Activated T-helper 17 cell treated with anti-CD3 and anti-CD28 coated beads, Interleukin-2, amount 50 U/mL, for 72 hours (primary cell): ENCODE data around the gene TMEM86A. TPM values are rescaled to one million over a fixed set of nuclear protein-coding genes. Genes with fewer than 3 reads are reported as not detected.

Experiments
- ATAC-seq: fragments of 150-1000 bp; cut with Tn5 transposase; replicated peaks from 2 replicates; pipeline ENCODE4 v1.10.0; 2021; ENCODE audit warnings: mild to moderate bottlenecking, moderate library complexity
- H3K27ac Mint-ChIP-seq: one replicate; pipeline ENCODE4 v1.8.0; 2022; ENCODE audit warnings: mixed read lengths
- H3K27me3 Mint-ChIP-seq: one replicate; pipeline ENCODE4 v1.8.0; 2022; ENCODE audit warnings: mixed read lengths
- H3K36me3 Mint-ChIP-seq: one replicate; pipeline ENCODE4 v1.8.0; 2022; ENCODE audit warnings: low read depth, mild to moderate bottlenecking, mixed read lengths
- H3K4me1 Mint-ChIP-seq: one replicate; pipeline ENCODE4 v1.8.0; 2022; ENCODE audit warnings: mixed read lengths
- H3K4me3 Mint-ChIP-seq: one replicate; pipeline ENCODE4 v1.8.0; 2022; ENCODE audit warnings: mild to moderate bottlenecking, mixed read lengths
- H3K9me3 Mint-ChIP-seq: one replicate; pipeline ENCODE4 v1.8.0; 2022; ENCODE audit warnings: mixed read lengths
- total RNA-seq, 2 donors: library from RNA; stranded (reverse); gene quantifications; one replicate each; pipeline ENCODE4 v1.2.3, GENCODE V29; 2022

The TMEM86A gene
- total RNA-seq, 2 donors from 2014 or later = 0.24 to 0.40 TPM

DNA sequence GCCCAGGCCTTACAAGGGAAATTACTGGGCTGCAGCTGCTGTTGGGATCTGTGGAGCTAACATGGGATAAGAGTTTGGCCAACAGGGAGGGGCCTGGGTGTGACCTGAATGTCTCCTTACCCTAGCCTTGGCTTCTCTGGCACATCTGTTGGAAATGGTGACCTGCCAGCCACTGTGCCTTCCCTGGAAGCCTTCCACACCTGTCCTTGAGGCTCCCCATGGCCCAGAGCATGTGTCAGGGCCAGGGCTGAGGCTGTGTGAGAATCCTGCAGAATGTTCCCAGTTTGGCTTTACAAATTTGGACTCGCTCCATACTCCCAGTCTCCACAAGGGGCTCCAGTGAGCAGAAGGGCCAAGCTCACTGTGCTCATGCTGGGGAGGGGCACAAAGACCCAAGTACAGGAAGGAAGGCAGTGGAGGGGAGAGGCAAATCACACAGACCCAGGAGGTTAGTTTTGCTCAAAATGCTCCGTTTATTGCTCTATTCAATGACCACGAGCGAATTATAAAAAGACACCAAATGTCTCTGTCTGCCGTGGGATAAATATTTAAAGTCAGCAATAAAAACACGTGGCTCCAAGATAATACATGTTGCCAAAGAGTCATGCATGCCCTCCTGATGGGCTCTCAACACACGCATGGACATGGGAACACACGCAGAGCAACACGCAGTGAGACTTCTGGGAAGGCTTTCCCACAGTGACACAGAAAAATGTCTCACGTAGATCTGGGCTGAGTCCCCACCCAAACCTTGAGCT is 29.1 kb downstream of the TMEM86A start:
- Mint-ChIP-seq H3K36me3 (no peaks in the 10 kb centered on the region), H3K4me3 (no peak overlapping the region), H3K9me3 (no peaks in the 10 kb centered on the region), H3K4me1 (peaks cover 9% of the 10 kb centered on the region), H3K27ac (peak overlapping the region; percentile 34), H3K27me3 (no peaks in the 10 kb centered on the region)
- ATAC-seq = peak; percentile 60

DNA sequence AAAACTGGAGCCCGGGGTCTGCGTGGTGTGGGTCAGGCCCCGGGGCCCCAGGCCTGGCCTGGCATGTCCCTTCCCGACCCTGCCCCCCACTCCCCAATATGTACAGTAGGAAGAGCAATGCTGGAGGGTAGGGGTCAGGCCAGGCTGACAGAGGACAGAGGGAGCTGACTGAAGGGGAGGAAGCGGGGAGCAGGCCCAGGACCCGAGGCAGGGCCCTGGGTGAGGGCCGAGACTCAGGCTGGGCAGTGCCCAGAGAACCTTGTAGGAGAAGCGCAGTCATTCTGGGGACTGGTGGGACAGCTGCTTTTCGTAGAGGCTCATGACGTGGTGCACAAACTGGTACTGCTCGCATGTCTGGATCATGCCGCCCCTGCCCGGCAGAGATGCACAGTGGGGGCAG is 30.1 kb downstream of the TMEM86A start:
- ATAC-seq = no peak
- peaks cover 9% of the 10 kb centered on the region for H3K4me1 Mint-ChIP-seq
- no peak overlapping the region for H3K4me3 Mint-ChIP-seq
- H3K36me3 Mint-ChIP-seq = no peaks in the 10 kb centered on the region
- H3K9me3 Mint-ChIP-seq = no peaks in the 10 kb centered on the region
- H3K27ac Mint-ChIP-seq = no peak overlapping the region
- H3K27me3 Mint-ChIP-seq = no peaks in the 10 kb centered on the region

DNA sequence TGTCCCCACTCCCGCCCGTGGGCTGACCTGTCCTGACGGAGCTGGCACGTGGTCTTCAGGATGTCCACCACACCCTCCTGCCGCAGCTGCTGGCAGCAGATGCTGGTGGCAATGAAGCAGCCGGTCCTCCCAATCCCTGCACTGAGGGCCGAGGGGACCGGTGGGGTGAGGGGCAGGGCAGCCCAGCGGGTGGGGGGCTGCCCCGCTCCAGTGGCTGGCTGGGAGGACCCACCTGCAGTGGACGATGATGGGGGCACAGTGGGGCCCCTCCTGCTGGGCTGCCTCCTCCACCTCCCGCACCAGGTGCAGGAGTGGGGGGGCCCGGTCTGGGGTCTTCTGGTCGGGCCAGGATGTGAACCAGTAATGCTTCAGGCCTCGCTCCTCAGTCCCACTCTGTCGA is 30.8 kb downstream of the TMEM86A start:
- Mint-ChIP-seq H3K27ac (no peak overlapping the region), H3K4me1 (peaks cover 9% of the 10 kb centered on the region), H3K36me3 (no peaks in the 10 kb centered on the region), H3K9me3 (no peaks in the 10 kb centered on the region), H3K27me3 (no peaks in the 10 kb centered on the region), H3K4me3 (no peak overlapping the region)
- no peak for ATAC-seq

GRCh38 chr11:18730020-18730419 is 31.4 kb downstream of the TMEM86A start:
- peaks cover 9% of the 10 kb centered on the region for H3K4me1 Mint-ChIP-seq
- H3K27ac Mint-ChIP-seq = no peak overlapping the region
- H3K4me3 Mint-ChIP-seq = no peak overlapping the region
- no peak for ATAC-seq
- H3K9me3 Mint-ChIP-seq = no peaks in the 10 kb centered on the region
- H3K27me3 Mint-ChIP-seq = no peaks in the 10 kb centered on the region
- H3K36me3 Mint-ChIP-seq = no peaks in the 10 kb centered on the region

DNA sequence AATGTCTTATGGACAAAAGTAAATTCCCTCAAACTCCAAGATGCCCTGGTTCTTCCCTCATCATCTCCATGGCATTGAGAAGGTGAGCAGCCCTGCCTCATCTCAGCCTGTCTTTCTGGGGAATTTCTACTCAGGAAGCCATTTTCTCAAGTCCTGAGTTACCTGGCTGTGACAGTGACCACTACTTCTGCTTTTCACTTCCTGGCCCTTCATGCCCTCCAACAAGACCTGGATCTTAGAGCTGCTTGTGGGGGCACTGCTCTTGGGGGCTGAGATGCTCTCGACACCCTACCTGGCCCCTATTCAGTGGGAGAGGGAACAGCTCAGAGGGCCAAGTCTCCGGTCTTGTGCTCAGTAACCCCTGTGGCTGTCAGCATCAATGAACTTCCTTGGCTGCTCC is 32.9 kb downstream of the TMEM86A start:
- no peaks in the 10 kb centered on the region for H3K27me3 Mint-ChIP-seq
- H3K36me3 Mint-ChIP-seq = no peaks in the 10 kb centered on the region
- no peak for ATAC-seq
- peaks cover 9% of the 10 kb centered on the region for H3K4me1 Mint-ChIP-seq
- H3K4me3 Mint-ChIP-seq = no peak overlapping the region
- H3K9me3 Mint-ChIP-seq = no peaks in the 10 kb centered on the region
- no peak overlapping the region for H3K27ac Mint-ChIP-seq

DNA sequence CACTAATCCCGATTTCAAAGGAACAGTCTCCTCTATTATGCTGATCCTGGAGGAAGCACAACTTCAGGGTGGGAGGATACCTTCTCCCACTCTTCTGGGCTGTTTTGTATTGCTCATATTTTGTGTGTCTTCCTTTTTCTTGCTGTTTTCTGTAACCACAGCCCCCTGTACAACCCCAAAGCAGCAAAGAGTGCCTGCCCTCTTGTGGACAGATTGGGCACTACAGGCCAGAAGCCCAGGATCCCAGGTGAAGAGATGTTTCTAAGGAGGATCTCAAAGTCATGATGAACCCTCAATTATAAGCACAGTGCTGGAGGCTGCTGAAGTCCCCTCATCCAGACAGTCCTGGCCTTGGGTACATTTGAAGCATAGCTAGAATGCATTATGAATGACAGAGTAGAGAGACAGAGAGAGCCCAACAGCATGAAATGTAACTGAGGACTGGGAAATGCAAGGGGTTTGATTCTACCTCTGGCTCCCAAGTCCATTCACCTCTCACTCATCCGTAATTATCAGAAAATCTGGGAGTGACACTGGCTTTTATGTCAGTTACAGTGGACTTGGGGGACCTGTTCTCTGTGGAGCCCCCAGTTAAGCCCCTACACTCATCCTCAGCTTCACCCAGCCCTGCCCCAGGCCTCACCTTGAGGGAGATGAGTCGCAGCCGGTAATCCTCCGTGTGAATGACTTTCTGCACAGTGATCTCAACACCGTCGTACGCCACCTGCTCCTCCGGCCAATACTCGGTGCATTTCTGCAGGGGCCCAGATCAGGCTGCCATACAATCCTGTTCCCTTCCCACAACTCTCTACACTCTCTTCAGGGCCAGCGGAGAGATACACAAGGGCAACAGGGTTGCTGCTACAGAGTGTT is 33.6 kb downstream of the TMEM86A start:
- Mint-ChIP-seq H3K36me3 (no peaks in the 10 kb centered on the region), H3K27me3 (no peaks in the 10 kb centered on the region), H3K9me3 (no peaks in the 10 kb centered on the region), H3K4me1 (peaks cover 9% of the 10 kb centered on the region), H3K27ac (no peak overlapping the region), H3K4me3 (no peak overlapping the region)
- peak; percentile 66 for ATAC-seq

- H3K9me3 Mint-ChIP-seq = no peaks in the 10 kb centered on the region
- no peaks in the 10 kb centered on the region for H3K27me3 Mint-ChIP-seq
- ATAC-seq = no peak
- H3K4me1 Mint-ChIP-seq = peaks cover under 1% of the 10 kb centered on the region
- no peaks in the 10 kb centered on the region for H3K36me3 Mint-ChIP-seq
- H3K27ac Mint-ChIP-seq = no peak overlapping the region
- no peak overlapping the region for H3K4me3 Mint-ChIP-seq
These were observed 34.6 kb downstream of the TMEM86A start for GRCh38 chr11:18733202-18733601.

GRCh38 chr11:18736590-18737148 is 38.1 kb downstream of the TMEM86A start:
- ATAC-seq = no peak
- H3K4me3 Mint-ChIP-seq = no peak overlapping the region
- no peak overlapping the region for H3K27ac Mint-ChIP-seq
- no peaks in the 10 kb centered on the region for H3K9me3 Mint-ChIP-seq
- H3K4me1 Mint-ChIP-seq = no peaks in the 10 kb centered on the region
- no peaks in the 10 kb centered on the region for H3K27me3 Mint-ChIP-seq
- H3K36me3 Mint-ChIP-seq = no peaks in the 10 kb centered on the region

- H3K27ac Mint-ChIP-seq = no peak overlapping the region
- H3K9me3 Mint-ChIP-seq = no peaks in the 10 kb centered on the region
- H3K27me3 Mint-ChIP-seq = no peaks in the 10 kb centered on the region
- peak; percentile 24 for ATAC-seq
- H3K4me1 Mint-ChIP-seq = no peaks in the 10 kb centered on the region
- no peaks in the 10 kb centered on the region for H3K36me3 Mint-ChIP-seq
- no peak overlapping the region for H3K4me3 Mint-ChIP-seq
These were observed 39.1 kb downstream of the TMEM86A start for GRCh38 chr11:18737642-18738041.

DNA sequence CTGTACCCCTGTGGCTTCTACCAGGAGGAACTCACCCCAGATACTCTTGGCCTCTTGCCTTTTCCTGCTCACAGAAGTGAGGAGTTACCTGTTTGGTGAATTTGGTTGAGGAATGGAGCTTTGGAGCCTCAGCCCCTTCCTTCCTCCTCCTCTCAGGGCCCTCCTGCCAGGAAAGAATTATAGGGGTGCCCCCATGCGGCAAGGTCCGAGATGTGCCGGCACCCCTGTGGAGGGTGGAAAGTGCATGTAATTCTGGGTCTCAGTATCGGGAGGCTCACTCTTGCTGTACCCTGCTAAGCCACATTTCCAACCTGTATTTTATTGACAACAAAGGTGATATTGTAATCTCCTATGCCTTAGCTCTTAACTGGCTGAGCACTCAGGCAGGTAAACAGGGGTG is 41.1 kb downstream of the TMEM86A start:
- no peak overlapping the region for H3K27ac Mint-ChIP-seq
- no peak overlapping the region for H3K4me3 Mint-ChIP-seq
- H3K9me3 Mint-ChIP-seq = no peaks in the 10 kb centered on the region
- H3K27me3 Mint-ChIP-seq = no peaks in the 10 kb centered on the region
- no peaks in the 10 kb centered on the region for H3K4me1 Mint-ChIP-seq
- H3K36me3 Mint-ChIP-seq = no peaks in the 10 kb centered on the region
- no peak for ATAC-seq

GRCh38 chr11:18741783-18742182 is 43.2 kb downstream of the TMEM86A start:
- no peaks in the 10 kb centered on the region for H3K36me3 Mint-ChIP-seq
- no peak for ATAC-seq
- H3K9me3 Mint-ChIP-seq = no peaks in the 10 kb centered on the region
- H3K4me1 Mint-ChIP-seq = no peaks in the 10 kb centered on the region
- H3K4me3 Mint-ChIP-seq = no peak overlapping the region
- H3K27ac Mint-ChIP-seq = no peak overlapping the region
- H3K27me3 Mint-ChIP-seq = no peaks in the 10 kb centered on the region

- H3K27ac Mint-ChIP-seq = no peak overlapping the region
- H3K27me3 Mint-ChIP-seq = no peaks in the 10 kb centered on the region
- ATAC-seq = no peak
- no peaks in the 10 kb centered on the region for H3K36me3 Mint-ChIP-seq
- no peaks in the 10 kb centered on the region for H3K9me3 Mint-ChIP-seq
- H3K4me3 Mint-ChIP-seq = no peak overlapping the region
- H3K4me1 Mint-ChIP-seq = no peaks in the 10 kb centered on the region
These were observed 44.8 kb downstream of the TMEM86A start for GRCh38 chr11:18743365-18743764.

- no peaks in the 10 kb centered on the region for H3K4me1 Mint-ChIP-seq
- no peaks in the 10 kb centered on the region for H3K36me3 Mint-ChIP-seq
- no peaks in the 10 kb centered on the region for H3K9me3 Mint-ChIP-seq
- H3K27ac Mint-ChIP-seq = no peak overlapping the region
- ATAC-seq = no peak
- no peaks in the 10 kb centered on the region for H3K27me3 Mint-ChIP-seq
- H3K4me3 Mint-ChIP-seq = no peak overlapping the region
These were observed 45.4 kb downstream of the TMEM86A start for GRCh38 chr11:18743900-18744514.

DNA sequence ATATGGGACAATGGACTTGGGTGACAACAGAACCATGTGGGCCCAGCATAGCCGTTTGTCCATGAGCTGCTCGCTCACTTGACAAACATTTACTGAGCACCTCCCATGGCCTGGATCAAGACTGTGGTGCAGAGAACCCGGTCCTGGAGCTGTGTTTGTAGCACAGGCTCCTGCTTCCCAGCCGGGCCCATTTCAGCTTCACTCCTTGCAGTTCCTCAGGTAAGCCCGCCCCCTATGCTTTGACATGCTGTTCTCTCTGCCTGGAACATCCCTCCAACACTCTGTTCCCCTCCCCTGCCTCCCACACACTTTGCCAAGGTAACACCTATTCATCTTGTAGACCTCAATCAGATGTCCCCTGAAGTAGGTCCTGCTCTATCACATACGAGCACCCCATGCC is 46.7 kb downstream of the TMEM86A start:
- no peaks in the 10 kb centered on the region for H3K4me1 Mint-ChIP-seq
- H3K27ac Mint-ChIP-seq = no peak overlapping the region
- H3K27me3 Mint-ChIP-seq = no peaks in the 10 kb centered on the region
- no peaks in the 10 kb centered on the region for H3K9me3 Mint-ChIP-seq
- ATAC-seq = no peak
- no peaks in the 10 kb centered on the region for H3K36me3 Mint-ChIP-seq
- no peak overlapping the region for H3K4me3 Mint-ChIP-seq
